Aorta (tissue), 5 donors: ENCODE measurements around the gene YOD1. TPM values are rescaled to one million over a fixed set of nuclear protein-coding genes. Genes with fewer than 3 reads are reported as not detected.

Experiments used
- ATAC-seq: fragments of 200-7000 bp; cut with Tn5 transposase; one replicate; pipeline ENCODE4 v1.9.1; 2022; ENCODE audit warnings: moderate library complexity; ENCODE audit not compliant: low FRiP score
- DNase-seq, 2 donors: peaks; one replicate each; pipeline ENCODE4 v3.0.0-alpha.2; 2020
- H3K27ac ChIP-seq, 2 donors: one replicate each; pipeline ENCODE4 v1.5.1; 2013; ENCODE audit warnings: low read length in 2 of 2, mild to moderate bottlenecking in 2 of 2, moderate library complexity in 2 of 2, control low read depth in 1 of 2, inconsistent platforms in 1 of 2, low read depth in 1 of 2
- H3K27me3 ChIP-seq, 2 donors: one replicate each; pipeline ENCODE4 v1.6.1; 2013; ENCODE audit warnings: control low read depth in 1 of 2, low read length in 1 of 2, mild to moderate bottlenecking in 1 of 2, moderate library complexity in 1 of 2; ENCODE audit not compliant: insufficient read depth in 2 of 2, control insufficient read depth in 1 of 2
- H3K36me3 ChIP-seq, 2 donors: one replicate each; pipeline ENCODE4 v1.6.1; 2013; ENCODE audit warnings: control low read depth in 1 of 2, low read length in 1 of 2, mild to moderate bottlenecking in 1 of 2; ENCODE audit not compliant: insufficient read depth in 2 of 2, control insufficient read depth in 1 of 2
- H3K4me1 ChIP-seq, 2 donors: one replicate each; pipeline ENCODE4 v1.6.1; 2013; ENCODE audit warnings: low read length in 2 of 2, control low read depth in 1 of 2, mild to moderate bottlenecking in 1 of 2, moderate library complexity in 1 of 2; ENCODE audit not compliant: insufficient read depth in 2 of 2, control insufficient read depth in 1 of 2
- H3K4me3 ChIP-seq, 2 donors: one replicate each; pipeline ENCODE4 v1.5.1; 2013; ENCODE audit warnings: low read length in 2 of 2, control low read depth in 1 of 2, mild to moderate bottlenecking in 1 of 2
- H3K9me3 ChIP-seq: one replicate; pipeline ENCODE4 v1.6.1; 2013; ENCODE audit warnings: mild to moderate bottlenecking, low read length; ENCODE audit not compliant: control insufficient read depth
- WGBS, 2 donors: extraction: QIAGEN DNeasy Blood & Tissue Kit; methylation state at CpG; one replicate each; pipeline ENCODE4 v1.1.7; 2013; 5-methylcytosine and 5-hydroxymethylcytosine counted together
- intact Hi-C, 2 donors: fragments of 100-400 bp; cut with DNase I; formaldehyde crosslinking; loops; one replicate each; pipeline versions ENCODE4 v1.14.2 to v1.15.0; 2022
- polyA plus RNA-seq, 2 donors: library from polyadenylated mRNA; stranded (reverse); fragments of 200-250 nt; gene quantifications; one replicate each; pipeline ENCODE4 v1.2.3, GENCODE V29; 2013
- total RNA-seq, 2 donors: library from RNA; stranded (reverse); fragmentation: NEBNext Ultra II Directional; extraction: Animal tissue kit (Norgen Biotek cat#: 25700); gene quantifications; one replicate each; pipeline ENCODE4 v1.2.1, GENCODE V29; 2021
- donor health status: healthy with polysubstance abuse.
- donor health status: Bipolar disorder and iron deficiency.
- donor health status: DM: no; HTN: no; CAD: no.
- donor health status: DM: no; HTN: no; CAD: no.
- donor health status: DM: yes; HTN: yes; CAD: no.

Gene YOD1
- total and polyA plus RNA-seq, 4 donors: 0.75 to 6.6 (median 4.1) TPM

DNA sequence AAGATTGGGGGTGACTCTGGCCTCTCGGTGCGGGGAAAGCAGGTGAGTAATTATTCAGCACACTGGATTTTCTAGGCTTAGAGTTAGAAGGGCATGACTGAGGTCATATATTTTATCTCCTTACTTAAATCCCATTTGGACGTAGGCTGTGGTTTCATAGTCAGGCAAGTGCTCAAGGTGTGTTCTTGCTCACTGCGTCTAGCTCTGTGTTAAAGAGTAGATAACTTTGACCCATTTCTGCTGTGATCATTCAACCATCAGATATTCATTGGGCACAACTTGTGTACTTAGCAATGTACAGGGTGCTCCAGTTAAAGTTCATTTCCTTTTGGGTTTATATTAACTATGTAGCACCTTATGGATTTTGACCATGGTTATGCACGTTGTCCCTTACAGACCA is 16.7 kb upstream of the YOD1 start:
- no peak overlapping the region for H3K4me3 ChIP-seq
- no peaks in the 10 kb centered on the region for H3K27me3 ChIP-seq
- no peak for ATAC-seq
- no peak overlapping the region for H3K27ac ChIP-seq
- WGBS, 2 donors: 72 to 81% methylated on average over 5 of the region's 5 CpGs
- no peaks in the 10 kb centered on the region for H3K9me3 ChIP-seq
- no peaks in the 10 kb centered on the region for H3K4me1 ChIP-seq
- intact Hi-C loops: no loop called here
- H3K36me3 ChIP-seq: peaks cover 3 to 9% of the 10 kb centered on the region in 2 donors
- no peak for DNase-seq

DNA sequence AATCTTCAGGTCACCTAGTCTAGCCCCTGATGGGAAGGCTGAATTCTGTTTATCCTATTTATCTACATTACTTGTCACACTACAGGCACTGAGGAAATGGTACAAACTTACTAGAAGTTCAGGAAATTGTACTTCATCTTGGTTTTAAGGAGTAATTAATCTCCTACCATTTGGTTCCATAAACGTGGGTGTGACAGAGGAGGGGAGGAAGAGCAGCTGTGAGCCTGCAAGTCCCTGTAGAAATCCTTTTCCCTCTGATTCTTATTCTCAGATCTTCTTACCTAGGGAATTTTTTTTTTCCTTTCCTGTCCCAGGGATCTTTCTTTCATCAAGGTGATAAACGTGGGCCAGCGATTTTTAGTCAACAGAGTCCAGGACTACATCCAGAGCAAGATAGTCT is 16.2 kb upstream of the YOD1 start:
- intact Hi-C loops: no loop called here

DNA sequence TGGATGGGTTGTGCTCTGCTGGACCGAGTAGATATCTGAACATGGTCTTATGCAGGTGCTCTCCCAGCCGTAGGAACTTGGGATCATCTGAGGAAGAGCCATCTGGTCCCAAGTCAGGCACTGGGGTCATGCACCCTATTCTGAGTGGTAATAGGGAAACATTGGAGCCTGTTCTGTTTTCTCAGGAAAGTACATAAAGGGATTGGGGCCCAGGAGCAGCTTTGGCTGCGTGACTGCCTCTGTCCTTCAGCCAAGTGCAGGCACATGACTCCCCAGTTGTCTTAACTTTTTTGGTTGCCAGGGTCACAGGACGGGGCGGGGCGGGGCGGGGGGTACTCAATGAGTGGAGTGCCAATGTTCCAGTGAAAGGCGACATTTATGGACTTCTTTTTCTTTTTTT is 13.6 kb upstream of the YOD1 start:
- peak; percentile 57 for ATAC-seq
- peaks cover 3 to 9% of the 10 kb centered on the region in 2 donors for H3K36me3 ChIP-seq
- 52 to 69% methylated on average over 8 of the region's 8 CpGs for WGBS, 2 donors

More for the DNA sequence above, 16.2 kb upstream of the YOD1 start:
- ATAC-seq (no peak), DNase-seq (no peak)
- H3K4me3 ChIP-seq: no peak overlapping the region
- H3K27ac ChIP-seq: no peak overlapping the region
- H3K36me3 ChIP-seq: peaks cover 3 to 9% of the 10 kb centered on the region in 2 donors
- no peaks in the 10 kb centered on the region for H3K27me3 ChIP-seq
- WGBS, 2 donors: 55 to 63% methylated on average over 3 of the region's 3 CpGs
- H3K4me1 ChIP-seq: no peaks in the 10 kb centered on the region
- H3K9me3 ChIP-seq: no peaks in the 10 kb centered on the region

DNA sequence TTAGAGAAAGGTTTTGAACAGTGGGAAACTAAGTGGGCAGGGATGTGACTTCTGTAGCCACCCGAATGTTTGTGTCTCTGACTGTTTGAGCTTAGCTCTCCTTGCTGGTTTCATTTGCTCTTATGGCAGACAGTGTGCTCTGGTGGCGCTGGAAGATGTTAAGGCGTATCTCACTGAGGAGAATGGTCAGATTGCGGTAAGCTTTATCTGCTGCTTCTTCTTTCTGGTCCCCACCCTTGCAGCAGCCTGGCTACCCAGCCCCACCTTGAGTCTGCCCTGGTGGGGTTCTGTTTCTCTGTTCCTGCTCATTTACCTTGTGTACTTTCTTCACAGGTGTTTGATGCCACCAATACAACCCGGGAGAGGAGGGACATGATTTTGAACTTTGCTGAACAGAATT is 12.0 kb upstream of the YOD1 start:
- no peaks in the 10 kb centered on the region for H3K9me3 ChIP-seq
- H3K4me3 ChIP-seq: no peak overlapping the region
- H3K4me1 ChIP-seq: no peaks in the 10 kb centered on the region
- H3K36me3 ChIP-seq: peaks cover 3 to 8% of the 10 kb centered on the region in 2 donors
- ATAC-seq (no peak), DNase-seq (no peak)
- intact Hi-C loops: no loop called here
- 90 to 96% methylated on average over 5 of the region's 5 CpGs for WGBS, 2 donors
- no peak overlapping the region for H3K27ac ChIP-seq
- H3K27me3 ChIP-seq: no peaks in the 10 kb centered on the region

More for the DNA sequence above, 13.6 kb upstream of the YOD1 start:
- Histone ChIP-seq H3K27me3 (no peaks in the 10 kb centered on the region), H3K27ac (no peak overlapping the region), H3K4me3 (no peak overlapping the region), H3K4me1 (no peaks in the 10 kb centered on the region), H3K9me3 (no peaks in the 10 kb centered on the region)
- intact Hi-C loops: no loop called here
- DNase-seq: no peak

DNA sequence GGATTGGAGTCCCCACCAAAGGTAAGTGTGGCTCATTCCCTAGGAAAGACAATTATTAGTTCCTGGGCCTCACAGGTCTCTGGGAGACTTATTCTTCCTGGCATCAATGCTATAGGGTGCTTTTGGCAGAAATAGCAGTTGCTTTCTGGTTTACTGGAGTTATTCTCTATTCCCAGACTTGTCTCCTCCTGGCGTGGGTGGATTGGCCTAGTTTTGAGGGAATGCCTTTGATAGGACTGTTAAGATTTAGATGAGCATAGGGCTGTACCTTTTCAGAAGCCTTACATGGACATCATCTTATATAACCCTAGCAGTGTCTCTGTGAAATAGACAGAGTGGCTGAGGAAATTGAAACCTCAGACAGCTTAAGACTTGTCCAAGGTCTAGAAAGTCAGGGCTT is 11.1 kb upstream of the YOD1 start:
- WGBS, 2 donors: 86 to 89% methylated on average over 1 of the region's 1 CpG
- H3K4me1 ChIP-seq: no peaks in the 10 kb centered on the region

DNA sequence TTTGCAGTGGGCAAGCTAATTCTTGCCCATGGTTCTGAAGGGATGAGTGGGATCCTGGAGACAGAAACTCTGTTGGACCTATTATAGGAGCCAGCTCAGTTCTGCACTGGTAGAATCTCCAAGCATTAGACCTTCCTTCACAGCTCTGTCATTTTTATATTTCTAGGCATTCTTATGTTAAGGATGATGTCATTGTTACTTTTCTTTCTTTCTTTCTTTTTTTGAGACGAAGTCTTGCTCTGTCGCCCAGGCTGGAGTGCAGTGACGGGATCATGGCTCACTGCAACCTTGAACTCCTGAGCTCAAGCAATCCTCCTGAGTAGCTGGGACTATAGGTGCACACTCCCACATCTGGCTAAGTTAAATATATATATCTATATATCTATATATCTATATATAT is 9.6 kb upstream of the YOD1 start:
- Histone ChIP-seq H3K27ac (no peak overlapping the region), H3K9me3 (no peaks in the 10 kb centered on the region), H3K27me3 (no peaks in the 10 kb centered on the region), H3K4me3 (no peak overlapping the region), H3K36me3 (peaks cover 3 to 8% of the 10 kb centered on the region in 2 donors), H3K4me1 (no peaks in the 10 kb centered on the region)
- WGBS, 2 donors: 55 to 68% methylated on average over 3 of the region's 3 CpGs
- ATAC-seq: no peak
- intact Hi-C loops: no loop called here
- no peak for DNase-seq

More for the DNA sequence above, 11.1 kb upstream of the YOD1 start:
- no peak for DNase-seq
- Histone ChIP-seq H3K9me3 (no peaks in the 10 kb centered on the region), H3K27ac (no peak overlapping the region), H3K4me3 (no peak overlapping the region), H3K36me3 (peaks cover 3 to 8% of the 10 kb centered on the region in 2 donors), H3K27me3 (no peaks in the 10 kb centered on the region)
- intact Hi-C loops: no loop called here
- no peak for ATAC-seq

DNA sequence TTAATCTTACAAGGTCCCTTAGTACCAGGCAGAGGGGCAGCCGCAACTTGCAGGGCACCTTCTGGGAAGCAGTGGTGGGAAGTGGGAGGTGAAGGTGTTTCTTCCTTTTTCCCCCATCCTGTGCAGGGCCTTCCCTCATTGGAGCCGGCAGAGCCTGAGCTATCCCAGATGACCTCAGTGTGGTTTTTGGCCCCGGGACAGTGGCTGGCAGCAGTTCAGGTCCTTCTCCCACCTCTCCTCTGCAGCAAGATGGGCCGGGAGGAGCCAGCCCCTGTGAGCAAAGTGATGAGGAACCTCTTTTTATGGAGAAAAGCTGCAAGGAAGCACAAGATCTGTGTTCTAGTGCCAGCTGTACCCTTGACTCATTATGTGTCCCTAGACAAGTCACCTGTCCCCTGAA is 8.9 kb upstream of the YOD1 start:
- H3K4me3 ChIP-seq: no peak overlapping the region
- 40 to 46% methylated on average over 4 of the region's 4 CpGs for WGBS, 2 donors
- peaks cover 3 to 8% of the 10 kb centered on the region in 2 donors for H3K36me3 ChIP-seq
- H3K27ac ChIP-seq: no peak overlapping the region
- intact Hi-C loops: no loop called here
- no peaks in the 10 kb centered on the region for H3K4me1 ChIP-seq
- H3K27me3 ChIP-seq: no peaks in the 10 kb centered on the region
- ATAC-seq (no peak), DNase-seq (no peak)
- H3K9me3 ChIP-seq: no peaks in the 10 kb centered on the region

DNA sequence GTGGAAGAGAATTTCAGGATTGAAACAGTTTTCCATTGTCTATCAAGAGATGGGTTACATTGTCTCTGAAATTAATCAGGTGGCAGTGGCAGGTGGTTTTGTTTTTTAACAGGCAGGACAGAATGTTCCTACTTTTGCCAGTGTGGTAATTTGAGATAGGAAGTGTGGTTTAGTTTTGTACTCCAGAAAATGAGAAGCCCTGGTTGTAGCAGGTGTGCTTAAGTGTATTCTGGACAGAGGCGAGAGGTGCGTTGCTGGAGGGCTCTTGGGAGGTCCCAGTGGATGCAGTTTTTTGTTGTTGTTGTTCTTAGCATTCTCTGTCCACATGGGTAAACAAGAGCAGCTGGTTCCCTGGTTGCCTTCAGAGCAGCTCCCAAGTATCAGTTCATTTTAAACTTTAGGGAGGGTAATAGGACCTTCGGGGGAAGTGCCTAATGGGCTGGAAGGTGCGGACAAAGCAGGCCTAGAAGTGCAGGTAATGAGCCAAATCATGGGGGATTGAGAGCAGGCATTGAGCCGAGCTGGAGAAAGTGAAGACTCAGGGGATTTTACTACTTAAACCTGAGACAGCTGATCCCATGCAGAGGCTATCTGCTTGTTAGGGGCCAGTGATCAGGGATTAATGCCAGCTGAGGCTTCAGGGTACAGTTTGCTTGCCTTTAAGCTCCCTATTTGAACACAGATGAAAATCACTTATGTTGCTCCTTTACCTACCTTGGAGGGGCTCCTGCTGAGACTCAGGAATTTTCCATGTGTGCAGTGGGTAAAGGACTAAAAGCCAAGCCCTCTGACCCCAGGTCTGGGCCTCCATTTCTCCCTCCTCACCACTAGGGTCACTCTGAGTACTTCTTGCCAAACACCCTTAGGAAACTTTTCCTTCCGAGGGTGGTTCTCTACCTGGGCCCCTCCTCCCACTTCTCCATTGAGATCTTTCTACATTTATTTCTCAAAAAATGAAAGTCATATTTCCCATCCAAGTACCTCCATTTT is 8.2 kb upstream of the YOD1 start:
- Histone ChIP-seq H3K4me3 (no peak overlapping the region), H3K4me1 (no peaks in the 10 kb centered on the region), H3K9me3 (no peaks in the 10 kb centered on the region), H3K36me3 (peaks cover 3 to 8% of the 10 kb centered on the region in 2 donors), H3K27me3 (no peaks in the 10 kb centered on the region), H3K27ac (no peak overlapping the region)
- 83 to 86% methylated on average over 6 of the region's 6 CpGs for WGBS, 2 donors
- no peak for ATAC-seq
- intact Hi-C loops: no loop called here
- DNase-seq: no peak

DNA sequence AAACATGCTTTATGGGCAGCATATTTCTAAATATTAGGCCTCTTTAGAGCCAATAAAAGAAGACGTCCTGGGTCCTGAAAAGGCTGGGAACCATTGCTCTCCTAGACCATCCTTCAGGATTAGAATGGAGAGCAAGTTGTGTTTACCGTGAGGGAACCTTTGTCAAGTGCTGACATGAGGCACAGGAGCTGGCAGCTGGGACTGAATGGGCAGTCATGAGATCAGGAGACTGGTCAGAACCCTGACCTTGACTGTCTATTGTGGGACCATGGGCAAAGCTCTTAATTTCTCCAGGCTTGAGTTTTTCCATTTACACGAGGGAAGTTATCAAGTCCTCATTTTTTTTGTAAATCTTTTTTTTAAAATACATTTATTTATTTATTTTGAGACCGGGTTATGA is 7.2 kb upstream of the YOD1 start:
- intact Hi-C loops: no loop called here
- Histone ChIP-seq H3K27me3 (no peaks in the 10 kb centered on the region), H3K36me3 (peaks cover 2 to 6% of the 10 kb centered on the region in 2 donors), H3K27ac (no peak overlapping the region), H3K4me1 (no peaks in the 10 kb centered on the region), H3K4me3 (no peak overlapping the region), H3K9me3 (no peaks in the 10 kb centered on the region)
- DNase-seq (no peak), ATAC-seq (no peak)
- 78 to 86% methylated on average over 4 of the region's 4 CpGs for WGBS, 2 donors
